K562 (cell line): ENCODE results near the gene CNTN4. TPM values are rescaled to one million over a fixed set of nuclear protein-coding genes. Genes with fewer than 3 reads are reported as not detected.

ENCODE experiments used
- ATAC-seq: fragments of 200-7000 bp; cut with Tn5 transposase; 3 replicates; pipeline ENCODE4 v1.9.1; 2020; ENCODE audit warnings: moderate library complexity
- BruUV-seq: library from RNA; stranded (reverse); fragments of 400-500 nt; replicated peaks from 2 replicates; lab custom pipeline; 2021; lab: Mats Ljungman, UMichigan
- CTCF ChIA-PET: fragments of 300-600 bp; formaldehyde crosslinking; extraction: SDS; loops from one replicate; lab custom pipeline; 2021; ENCODE audit warnings: low intra/inter-chr PET ratio; lab: Yijun Ruan, JAX
- POLR2A ChIA-PET: fragments of 300-600, 350-650 bp; sonication (Branson Sonifier 250); formaldehyde crosslinking; extraction: SDS; loops from one replicate; lab custom pipeline; 2021; ENCODE audit warnings: antibody characterized with exemption, inconsistent platforms; lab: Yijun Ruan, JAX
- DNase-seq, 4 experiments: peaks; one replicate each; pipeline versions ENCODE4 v3.0.0 to v3.0.0-alpha.2; 2011 to 2018; ENCODE audit warnings: low spot score in 3 of 4, mixed read lengths in 3 of 4; ENCODE audit errors: extremely low read depth in 1 of 4
- FAIRE-seq: peaks from 2 replicates; lab custom pipeline; 2011; peaks lifted over from hg19 to GRCh38; lab: Jason Lieb, UNC
- H2AFZ ChIP-seq: 2 replicates; pipeline ENCODE4 v1.6.0; 2011; ENCODE audit warnings: low read depth, low read length, control low read depth, inconsistent platforms
- H3K27ac ChIP-seq: fragments of 200-600 bp; 3 replicates; pipeline ENCODE4 v1.8.0; 2011; ENCODE audit warnings: low read depth, mild to moderate bottlenecking, control low read depth, inconsistent platforms, low read length, moderate library complexity, mixed read lengths; ENCODE audit errors: extremely low read depth
- H3K27me3 ChIP-seq, 2 experiments: fragments of 300-600 bp in 1 of 2; 2 replicates in 1 of 2; 3 replicates in 1 of 2; pipeline versions ENCODE4 v1.6.0 to v1.8.0; 2011; ENCODE audit warnings: inconsistent platforms in 2 of 2, low read length in 2 of 2, mild to moderate bottlenecking in 1 of 2, mixed read lengths in 1 of 2, moderate library complexity in 1 of 2; ENCODE audit not compliant: control insufficient read depth in 2 of 2, insufficient read depth in 2 of 2
- H3K36me3 ChIP-seq: fragments of 300-600 bp; 3 replicates; pipeline ENCODE4 v1.8.0; 2011; ENCODE audit warnings: mild to moderate bottlenecking, low read length, inconsistent platforms; ENCODE audit not compliant: control insufficient read depth, insufficient read depth
- H3K4me1 ChIP-seq, 2 experiments: fragments of 200-600 bp in 1 of 2; replicated peaks in 1 of 2; 2 replicates in 1 of 2; 3 replicates in 1 of 2; pipeline versions ENCODE4 v1.5.1 to v1.8.0; 2011; ENCODE audit warnings: inconsistent platforms in 2 of 2, low read length in 2 of 2, mild to moderate bottlenecking in 1 of 2, mixed read lengths in 1 of 2, moderate library complexity in 1 of 2; ENCODE audit not compliant: control insufficient read depth in 2 of 2, insufficient read depth in 2 of 2
- H3K4me2 ChIP-seq: 2 replicates; pipeline ENCODE4 v1.6.1; 2011; ENCODE audit warnings: low read length, control low read depth, inconsistent platforms, mixed read lengths; ENCODE audit not compliant: insufficient read depth
- H3K4me3 ChIP-seq: fragments of 200-600 bp; sonication (generic), shearing (Covaris generic); 2 replicates; pipeline ENCODE4 v1.5.1; 2016; ENCODE audit warnings: control low read depth, inconsistent platforms
- H3K79me2 ChIP-seq: fragments of 200-600 bp; 3 replicates; pipeline ENCODE4 v1.8.0; 2011; ENCODE audit warnings: low read length, inconsistent platforms; ENCODE audit not compliant: control insufficient read depth, insufficient read depth
- H3K9ac ChIP-seq, 2 experiments: 2 replicates each; pipeline versions ENCODE4 v1.6.0 to v1.6.1; 2011; ENCODE audit warnings: low read depth in 2 of 2, low read length in 2 of 2, control low read depth in 1 of 2, inconsistent platforms in 1 of 2, mild to moderate bottlenecking in 1 of 2, mixed read lengths in 1 of 2; ENCODE audit not compliant: insufficient read depth in 1 of 2
- H3K9me1 ChIP-seq: one replicate; pipeline ENCODE4 v1.6.0; 2011; ENCODE audit warnings: inconsistent platforms, mild to moderate bottlenecking, low read length, moderate library complexity; ENCODE audit not compliant: control insufficient read depth, insufficient read depth
- H3K9me3 ChIP-seq: replicated peaks from 2 replicates; pipeline ENCODE4 v1.5.1; 2011; ENCODE audit warnings: low read depth, low read length, inconsistent platforms; ENCODE audit not compliant: control insufficient read depth, insufficient read depth
- H4K20me1 ChIP-seq: replicated peaks from 2 replicates; pipeline ENCODE4 v1.6.1; 2011; ENCODE audit warnings: low read length, inconsistent platforms, mixed read lengths; ENCODE audit not compliant: control insufficient read depth, insufficient read depth
- DEAF1 ChIP-seq: fragments of 450-650 bp; formaldehyde crosslinking; IDR thresholded peaks from 2 replicates; pipeline ENCODE4 v1.4.0; 2020; ENCODE audit warnings: mild to moderate bottlenecking, moderate library complexity
- E2F5 ChIP-seq: sonication (generic); formaldehyde crosslinking; IDR thresholded peaks from 2 replicates; pipeline ENCODE4 v1.8.0; 2022; ENCODE audit warnings: mild to moderate bottlenecking, missing genetic modification reagents
- MXI1 ChIP-seq: IDR thresholded peaks from 2 replicates; pipeline ENCODE4 v1.6.1; 2011; ENCODE audit warnings: low read depth, mild to moderate bottlenecking, improper control_type of control experiment, low read length
- POU5F1 ChIP-seq: fragments of 150-350 bp; IDR thresholded peaks from 2 replicates; pipeline ENCODE4 v1.6.1; 2014; ENCODE audit warnings: borderline replicate concordance, low read length, low read depth, mild to moderate bottlenecking; ENCODE audit not compliant: partially characterized antibody
- PYGO2 ChIP-seq: fragments of 450-650 bp; IDR thresholded peaks from 2 replicates; pipeline ENCODE4 v1.6.1; 2016; ENCODE audit warnings: mild to moderate bottlenecking, missing genetic modification characterization, moderate library complexity, missing compliant biosample characterization
- SAFB2 ChIP-seq: fragments of 200-400 bp; formaldehyde crosslinking; IDR thresholded peaks from 2 replicates; pipeline ENCODE4 v1.6.1; 2018; ENCODE audit warnings: borderline replicate concordance, low read length, low read depth, moderate library complexity; ENCODE audit not compliant: severe bottlenecking
- SMAD1 ChIP-seq: fragments of 150-350 bp; IDR thresholded peaks from 2 replicates; pipeline ENCODE4 v1.6.1; 2014; ENCODE audit warnings: low read length, low read depth; ENCODE audit not compliant: partially characterized antibody
- ZNF324 ChIP-seq: fragments of 250-450 bp; sonication (Bioruptor Pico); IDR thresholded peaks from 2 replicates; pipeline ENCODE4 v1.4.0; 2020; ENCODE audit warnings: mild to moderate bottlenecking
- ZNF778 ChIP-seq: fragments of 450-650 bp; formaldehyde crosslinking; IDR thresholded peaks from 2 replicates; pipeline ENCODE4 v1.4.0; 2020; ENCODE audit warnings: mild to moderate bottlenecking, moderate library complexity
- WGBS: fragments of 100-300 bp; shearing (Covaris generic); methylation state at CpG from one replicate; pipeline ENCODE4 v1.1.6; 2016; ENCODE audit warnings: low coverage, mixed read lengths; ENCODE audit not compliant: insufficient coverage; ENCODE audit errors: missing lambda C conversion rate; 5-methylcytosine and 5-hydroxymethylcytosine counted together
- in situ Hi-C: fragments of 300-500 bp; cut with MboI; formaldehyde crosslinking; loops from 4 replicates; pipeline ENCODE4 v1.15.0; 2018; ENCODE audit warnings: inconsistent platforms, mixed read lengths
- intact Hi-C: fragments of 100-400 bp; cut with micrococcal nuclease; formaldehyde crosslinking; loops from 2 replicates; pipeline ENCODE4 v1.14.2; 2022
- polyA plus RNA-seq, 8 experiments: library from polyadenylated mRNA; depleted of rRNA in 4 of 8; stranded (reverse) in 5 of 8; unstranded in 3 of 8; fragments of >200 nt; fragmentation: Nextera tagmentation in 2 of 8; fragmentation: Illumina TruSeq in 1 of 8; extraction: Ambion mirVana in 2 of 8; extraction: Trizol in 1 of 8; gene quantifications; 2 replicates each; pipeline versions ENCODE4 v1.2.1 to v1.2.3, GENCODE V29; 2011 to 2014; ENCODE audit warnings: inconsistent platforms in 1 of 8, missing spikeins in 1 of 8
- total RNA-seq, 7 experiments: library from RNA; depleted of rRNA in 6 of 7; stranded (reverse); fragments of >200 nt in 6 of 7; fragmentation: Illumina TruSeq in 2 of 7; extraction: Trizol in 2 of 7; gene quantifications; 2 replicates each; pipeline versions ENCODE4 v1.2.1 to v1.2.3, GENCODE V29; 2011 to 2021; ENCODE audit warnings: low replicate concordance in 1 of 7

CNTN4 gene
- total and polyA plus RNA-seq, 9 of the 15 experiments (the other 6 are each of a cell fraction or from before 2014, with no cell fraction given) = not detected

- TF ChIP-seq DEAF1 (CRISPR knock-in tag) = no peak
Measured at GRCh38 chr3:3087279-3087678, 988.6 kb downstream of the CNTN4 start (continued).

- Histone ChIP-seq H3K27me3 (peaks cover 0 to 4% of the 10 kb centered on the region in 2 experiments; a peak in 2 of 5 replicates), H4K20me1 (no peaks in the 10 kb centered on the region), H3K9me1 (no peaks in the 10 kb centered on the region), H3K4me2 (no peak overlapping the region), H3K79me2 (no peaks in the 10 kb centered on the region), H3K9ac (no peak overlapping the region), H3K4me3 (no peak overlapping the region), H3K27ac (no peak overlapping the region), H3K9me3 (no peaks in the 10 kb centered on the region), H3K4me1 (peaks cover 0 to 7% of the 10 kb centered on the region in 2 experiments; a peak in 2 of 5 replicates), H3K36me3 (no peaks in the 10 kb centered on the region), H2AFZ (no peak overlapping the region)
- no peak for ATAC-seq
- no peak for DNase-seq
- BruUV-seq = no TSS peak
- FAIRE-seq = no peak
- no peak for TF ChIP-seq MXI1
- no peak for TF ChIP-seq SMAD1
- no peak for TF ChIP-seq POU5F1
- no peak for TF ChIP-seq ZNF778 (CRISPR knock-in tag)
- no peak for TF ChIP-seq PYGO2
- no peak for TF ChIP-seq SAFB2
- TF ChIP-seq E2F5 = no peak
- TF ChIP-seq ZNF324 = no peak
- POLR2A ChIA-PET = interaction anchor here (1.2 kb wide), 1 partner anchor 234 kb away, joined by 4 read pairs; no protein-coding TSS in a partner anchor
- CTCF ChIA-PET = no interaction called here
- intact Hi-C loops (no loop called here), in situ Hi-C loops (no loop called here)
- 1% methylated on average over 7 of the region's 7 CpGs for WGBS
Measured at GRCh38 chr3:3087716-3088465, 989.2 kb downstream of the CNTN4 start.
